K562 treated with DMSO at 1 percent for 48 hours (cell line): ENCODE data around the gene DNASE1. TPM values are rescaled to one million over a fixed set of nuclear protein-coding genes. Genes with fewer than 3 reads are reported as not detected.

Experiments
- total RNA-seq: library from RNA; unstranded; fragments of 300-600 nt; gene quantifications from 2 replicates; pipeline ENCODE4 v1.2.3, GENCODE V29; 2022; ENCODE audit warnings: low replicate concordance; ENCODE audit errors: extremely low read depth

DNASE1 gene
- not detected in 2 replicates for total RNA-seq

GRCh38 chr16:3654249-3654991 is at the start of gene DNASE1:
Gene DNASE1 (plus strand): TSS chr16:3654691. CDS start chr16:3655374, 683 bp downstream.

DNA sequence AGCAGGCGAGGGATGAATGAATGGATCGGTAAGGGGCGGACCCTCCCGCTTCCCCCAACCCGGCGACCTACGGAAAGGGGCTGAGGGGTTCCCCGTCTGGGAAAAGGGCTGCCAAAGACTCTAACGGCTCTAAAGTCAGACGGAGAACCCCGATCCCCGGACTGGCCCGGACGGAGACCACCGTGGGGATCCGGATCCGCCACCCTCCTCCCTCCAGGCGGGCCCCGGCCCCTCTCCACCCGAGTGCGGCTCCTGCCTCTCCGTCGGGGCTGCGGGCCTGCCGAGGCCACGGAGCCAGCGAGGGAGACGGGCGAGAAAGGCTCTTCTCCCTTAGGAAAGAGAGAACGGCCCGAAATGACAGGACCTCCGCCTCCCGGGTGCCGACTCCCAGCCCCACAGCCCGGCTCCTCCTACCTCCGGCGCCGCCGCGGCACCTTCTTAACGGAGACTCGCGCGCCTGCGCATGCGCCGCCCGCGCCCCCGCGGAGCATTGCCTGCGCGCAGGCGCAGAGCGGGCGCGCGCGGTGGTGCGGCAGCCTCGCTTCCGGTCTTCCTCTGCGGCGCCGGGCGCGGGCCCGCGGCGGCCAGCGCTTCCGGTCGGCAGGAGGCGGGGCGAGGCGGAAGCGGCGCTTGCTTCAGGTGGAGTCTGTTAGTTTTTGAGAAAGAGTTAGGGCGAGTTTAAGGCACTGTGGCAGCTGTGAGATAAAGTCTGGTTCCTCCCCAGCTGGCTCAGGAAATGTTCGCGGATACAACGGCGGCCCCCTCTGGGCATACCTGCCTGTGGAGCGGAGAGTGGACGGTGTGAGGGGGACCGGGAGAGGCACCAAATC is 43.1 kb upstream of the DNASE1 start, which contains the start of gene SLX4:
TSS of gene SLX4 (minus strand) at position 461 of the 830 bp plus-strand sequence. CDS start 2,642 bp downstream, outside the sequence.

Other genes starting within 250 kb of the DNASE1 start
- not detected in 2 replicates for gene ZNF597, start 211.2 kb upstream of the DNASE1 start, total RNA-seq
- not detected in 2 replicates for gene NAA60, start 211.0 kb upstream of the DNASE1 start, total RNA-seq
- not detected in 2 replicates for gene C16orf90, start 159.2 kb upstream of the DNASE1 start, total RNA-seq
- gene CLUAP1, start 153.7 kb upstream of the DNASE1 start, total RNA-seq: not detected in 2 replicates
- gene NLRC3, start 77.3 kb upstream of the DNASE1 start, total RNA-seq: not detected in 2 replicates
- gene SLX4, start 43.1 kb upstream of the DNASE1 start, total RNA-seq: not detected in 2 replicates
- 194 TPM in 1 of 2 replicates, not detected in the other for gene TRAP1, start 62.8 kb downstream of the DNASE1 start, total RNA-seq
- 111 TPM in 1 of 2 replicates, not detected in the other for gene CREBBP, start 226.0 kb downstream of the DNASE1 start, total RNA-seq